ENCODE measurements around the gene MEG3.

DNA sequence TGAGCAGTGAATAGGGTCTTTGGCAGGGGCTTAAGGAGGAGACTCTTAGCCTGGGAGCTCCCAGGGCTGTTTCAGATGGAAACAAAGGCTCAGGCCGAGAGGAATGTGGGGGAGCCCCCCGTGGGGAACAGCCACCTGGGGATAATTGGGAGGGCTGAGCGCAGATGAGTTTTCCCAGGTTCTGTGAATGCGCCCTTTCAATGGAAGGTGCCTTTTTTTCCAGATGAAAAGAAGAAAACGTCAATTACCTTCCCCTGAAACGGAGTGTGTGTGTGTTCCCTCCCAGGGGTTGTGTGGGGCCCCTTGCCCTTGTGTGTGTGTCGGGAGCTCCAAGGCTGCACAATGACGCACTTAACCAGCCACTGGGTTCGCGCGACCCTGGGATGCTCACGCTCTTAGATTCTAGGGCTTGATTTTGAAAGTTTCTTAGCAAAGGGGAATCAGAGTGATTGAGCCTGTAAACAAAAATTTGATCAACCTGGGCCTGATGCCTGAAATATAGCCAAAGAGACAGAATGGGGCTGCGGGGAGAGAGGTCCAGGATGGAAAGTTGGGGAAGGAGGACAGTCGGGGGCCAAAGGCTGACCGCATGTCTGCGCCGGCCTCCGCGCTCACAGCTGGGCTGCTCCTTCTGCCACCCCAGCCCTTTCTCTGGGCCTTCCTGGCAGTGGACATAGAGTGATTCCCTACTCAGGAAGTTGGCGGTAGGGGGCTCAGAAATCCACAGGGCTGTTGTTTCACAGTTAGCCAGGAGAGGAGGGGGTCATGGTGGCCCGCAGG is 14.6 kb downstream of the MEG3 start:
- TF ChIP-seq CTCF (IDR thresholded peaks at IDR 0.05) = no peak
- no peak for TF ChIP-seq POLR2AphosphoS5 (IDR thresholded peaks at IDR 0.05; ENCODE audit: low read depth, low read length)

Data from Panc1 (cell line).